Measurements from ENCODE around the gene SIT1. TPM values are rescaled to one million over a fixed set of nuclear protein-coding genes. Genes with fewer than 3 reads are reported as not detected.

The SIT1 gene
- total and polyA plus RNA-seq, 12 donors = 0.19 to 3.6 (median 0.31) TPM; not detected in 5

GRCh38 chr9:35605351-35606137 is 45.2 kb downstream of the SIT1 start:
- intact Hi-C loops (cut with DNase I) = loop anchor here in 5 of 10 donors (2.0 to 10.0 kb wide), 3 partner anchors 41 to 49 kb away; partner anchors contain the start of genes CCDC107 (in 1 of the 5), RMRP (in 1 of the 5) and SIT1 (in 1 of the 5)
- H3K27me3 ChIP-seq = no peaks in the 10 kb centered on the region
- WGBS, 2 donors = 0 to 1% methylated on average over 63 to 76 of the region's 76 CpGs

GRCh38 chr9:35604578-35605350 is 46.0 kb downstream of the SIT1 start, which contains the start of gene TESK1:
TESK1 (plus strand) TSS chr9:35605262; CDS start chr9:35605620, 358 bp downstream.
- no peak for TF ChIP-seq CTCF (IDR thresholded peaks at IDR 0.05)
- peak; percentile 41 to 65 (median 54) for ATAC-seq
- H3K27me3 ChIP-seq = no peaks in the 10 kb centered on the region
- peak within 1 kb of the TSS; percentile 56 to 93 (median 73) for H3K4me3 ChIP-seq
- H3K4me1 ChIP-seq = peaks cover 0 to 38% (median 25%) of the 10 kb centered on the region in 9 donors
- intact Hi-C loops (cut with DNase I) = loop anchor here in 6 of 10 donors (2.0 to 10.0 kb wide), 6 partner anchors 42 to 128 kb away; partner anchors contain the start of genes CCDC107 (in 1 of the 6), CREB3 (in 1 of the 6), RMRP (in 1 of the 6) and RUSC2 (in 1 of the 6)
- WGBS, 2 donors = 0 to 1% methylated on average over 49 to 55 of the region's 55 CpGs
- DNase-seq = peak; percentile 66 to 78
- no peaks in the 10 kb centered on the region for H3K9me3 ChIP-seq
- peak within 1 kb of the TSS; percentile 72 to 95 (median 92) for H3K27ac ChIP-seq
- H3K36me3 ChIP-seq = peaks cover 0 to 27% (median 7%) of the 10 kb centered on the region in 9 donors

More at GRCh38 chr9:35605351-35606137, 45.2 kb downstream of the SIT1 start:
- Histone ChIP-seq H3K4me3 (peak overlapping the region; percentile 56 to 93 (median 73)), H3K36me3 (peaks cover 0 to 35% (median 7%) of the 10 kb centered on the region in 9 donors), H3K27ac (peak overlapping the region; percentile 72 to 95 (median 86)), H3K9me3 (no peaks in the 10 kb centered on the region), H3K4me1 (peaks cover 0 to 33% (median 25%) of the 10 kb centered on the region in 9 donors)
- peak in 1 of 2 donors; percentile 26 for DNase-seq
- TF ChIP-seq CTCF (IDR thresholded peaks at IDR 0.05) = no peak
- ATAC-seq = peak in 1 of 8 donors; percentile 4

GRCh38 chr9:35603986-35604577 is 46.6 kb downstream of the SIT1 start:
- Histone ChIP-seq H3K4me1 (peaks cover 0 to 38% (median 25%) of the 10 kb centered on the region in 9 donors), H3K9me3 (no peaks in the 10 kb centered on the region), H3K4me3 (peak overlapping the region; percentile 56 to 93 (median 73)), H3K27me3 (no peaks in the 10 kb centered on the region), H3K36me3 (peaks cover 0 to 21% (median 7%) of the 10 kb centered on the region in 9 donors), H3K27ac (peak overlapping the region; percentile 72 to 95 (median 92))
- peak; percentile 86 to 99 (median 95) for TF ChIP-seq CTCF (IDR thresholded peaks at IDR 0.05)
- peak; percentile 99 to 100 for DNase-seq
- intact Hi-C loops (cut with DNase I) = loop anchor here in 3 of 10 donors (2.0 to 10.0 kb wide), 6 partner anchors 43 to 128 kb away; partner anchors contain the start of genes CCDC107 (in 1 of the 3), CREB3 (in 1 of the 3), RMRP (in 1 of the 3) and RUSC2 (in 1 of the 3)
- peak; percentile 92 to 98 (median 96) for ATAC-seq
- WGBS, 2 donors = 0% methylated on average over 41 of the region's 41 CpGs
